SK-N-SH (cell line): ENCODE data around the gene XRN2.

ENCODE experiments used
- CTCF ChIP-seq: fragments of 200-600 bp; sonication (generic); IDR thresholded peaks from 2 replicates; pipeline ENCODE4 v1.6.1; 2017; ENCODE audit warnings: antibody characterized with exemption, mild to moderate bottlenecking, moderate library complexity
- FOXM1 ChIP-seq: IDR thresholded peaks from 2 replicates; pipeline ENCODE4 v1.4.0; 2012; ENCODE audit warnings: low read depth, mild to moderate bottlenecking
- MXI1 ChIP-seq: IDR thresholded peaks from 2 replicates; pipeline ENCODE4 v1.6.1; 2012; ENCODE audit warnings: mild to moderate bottlenecking, low read depth, low read length, improper control_type of control experiment
- TF ChIP-seq, protein P1 (sequence below): IDR thresholded peaks from 2 replicates; pipeline ENCODE4 v1.6.1; 2012; ENCODE audit warnings: mild to moderate bottlenecking, low read depth, low read length, moderate library complexity

DNA sequence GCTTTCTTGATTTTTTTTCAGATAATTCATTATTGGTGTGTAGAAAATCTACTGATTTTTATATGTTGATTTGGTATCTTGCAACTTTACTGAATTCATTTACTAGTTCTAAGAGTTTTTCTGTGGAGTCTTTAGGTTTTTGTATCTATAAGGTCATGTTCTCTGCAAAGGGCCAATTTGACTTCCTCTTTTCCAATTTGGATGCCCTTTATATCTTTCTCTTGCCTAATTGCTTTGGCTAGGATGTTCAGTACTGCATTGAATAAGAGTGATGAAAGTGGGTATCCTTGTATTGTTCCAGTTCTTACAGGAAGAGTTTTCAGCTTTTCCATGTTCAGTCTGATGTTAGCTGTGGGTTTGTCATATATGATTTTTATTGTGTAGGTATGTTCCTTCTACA is 108.6 kb downstream of the XRN2 start:
- TF ChIP-seq CTCF, result no peak
- no peak for TF ChIP-seq MXI1
- no peak for TF ChIP-seq FOXM1
- TF ChIP-seq, protein P1, sequence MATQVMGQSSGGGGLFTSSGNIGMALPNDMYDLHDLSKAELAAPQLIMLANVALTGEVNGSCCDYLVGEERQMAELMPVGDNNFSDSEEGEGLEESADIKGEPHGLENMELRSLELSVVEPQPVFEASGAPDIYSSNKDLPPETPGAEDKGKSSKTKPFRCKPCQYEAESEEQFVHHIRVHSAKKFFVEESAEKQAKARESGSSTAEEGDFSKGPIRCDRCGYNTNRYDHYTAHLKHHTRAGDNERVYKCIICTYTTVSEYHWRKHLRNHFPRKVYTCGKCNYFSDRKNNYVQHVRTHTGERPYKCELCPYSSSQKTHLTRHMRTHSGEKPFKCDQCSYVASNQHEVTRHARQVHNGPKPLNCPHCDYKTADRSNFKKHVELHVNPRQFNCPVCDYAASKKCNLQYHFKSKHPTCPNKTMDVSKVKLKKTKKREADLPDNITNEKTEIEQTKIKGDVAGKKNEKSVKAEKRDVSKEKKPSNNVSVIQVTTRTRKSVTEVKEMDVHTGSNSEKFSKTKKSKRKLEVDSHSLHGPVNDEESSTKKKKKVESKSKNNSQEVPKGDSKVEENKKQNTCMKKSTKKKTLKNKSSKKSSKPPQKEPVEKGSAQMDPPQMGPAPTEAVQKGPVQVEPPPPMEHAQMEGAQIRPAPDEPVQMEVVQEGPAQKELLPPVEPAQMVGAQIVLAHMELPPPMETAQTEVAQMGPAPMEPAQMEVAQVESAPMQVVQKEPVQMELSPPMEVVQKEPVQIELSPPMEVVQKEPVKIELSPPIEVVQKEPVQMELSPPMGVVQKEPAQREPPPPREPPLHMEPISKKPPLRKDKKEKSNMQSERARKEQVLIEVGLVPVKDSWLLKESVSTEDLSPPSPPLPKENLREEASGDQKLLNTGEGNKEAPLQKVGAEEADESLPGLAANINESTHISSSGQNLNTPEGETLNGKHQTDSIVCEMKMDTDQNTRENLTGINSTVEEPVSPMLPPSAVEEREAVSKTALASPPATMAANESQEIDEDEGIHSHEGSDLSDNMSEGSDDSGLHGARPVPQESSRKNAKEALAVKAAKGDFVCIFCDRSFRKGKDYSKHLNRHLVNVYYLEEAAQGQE, result no peak
